ENCODE data around the gene DRC7. TPM values are rescaled to one million over a fixed set of nuclear protein-coding genes. Genes with fewer than 3 reads are reported as not detected.

The DRC7 gene
- total RNA-seq, 1 experiment from 2014 or later: 0.85 TPM

DNA sequence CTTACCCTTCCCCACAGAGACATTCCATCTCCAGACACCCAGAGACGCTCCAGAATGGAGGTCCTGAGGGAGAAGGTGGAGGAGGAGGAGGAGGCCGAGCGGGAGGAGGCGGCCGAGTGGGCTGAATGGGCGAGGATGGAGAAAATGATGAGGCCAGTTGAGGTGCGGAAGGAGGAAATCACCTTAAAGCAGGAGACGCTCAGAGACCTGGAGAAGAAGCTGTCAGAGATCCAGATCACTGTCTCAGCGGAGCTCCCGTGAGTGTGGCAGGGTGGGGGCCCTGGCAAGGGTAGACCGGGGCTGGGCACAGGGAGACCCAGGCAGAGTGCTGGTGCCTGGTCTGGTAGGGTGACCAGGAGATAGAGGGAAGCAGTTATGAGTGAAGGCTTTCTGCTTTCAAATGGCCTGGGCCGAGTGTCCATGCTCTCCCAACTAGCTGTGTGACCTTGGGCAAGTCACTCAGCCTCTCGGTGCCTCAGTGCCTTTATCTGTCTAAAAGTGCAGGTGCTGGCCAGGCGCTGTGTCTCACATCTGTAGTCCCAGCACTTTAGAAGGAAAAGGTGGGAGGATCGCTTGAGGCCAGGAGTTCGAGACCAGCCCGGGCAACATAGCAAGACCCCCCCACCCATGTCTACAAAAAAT lies 3.4 kb downstream of the DRC7 start:
- no peak for TF ChIP-seq EZH2 (IDR thresholded peaks at IDR 0.05; ENCODE audit: low read depth)
- TF ChIP-seq, protein P1, sequence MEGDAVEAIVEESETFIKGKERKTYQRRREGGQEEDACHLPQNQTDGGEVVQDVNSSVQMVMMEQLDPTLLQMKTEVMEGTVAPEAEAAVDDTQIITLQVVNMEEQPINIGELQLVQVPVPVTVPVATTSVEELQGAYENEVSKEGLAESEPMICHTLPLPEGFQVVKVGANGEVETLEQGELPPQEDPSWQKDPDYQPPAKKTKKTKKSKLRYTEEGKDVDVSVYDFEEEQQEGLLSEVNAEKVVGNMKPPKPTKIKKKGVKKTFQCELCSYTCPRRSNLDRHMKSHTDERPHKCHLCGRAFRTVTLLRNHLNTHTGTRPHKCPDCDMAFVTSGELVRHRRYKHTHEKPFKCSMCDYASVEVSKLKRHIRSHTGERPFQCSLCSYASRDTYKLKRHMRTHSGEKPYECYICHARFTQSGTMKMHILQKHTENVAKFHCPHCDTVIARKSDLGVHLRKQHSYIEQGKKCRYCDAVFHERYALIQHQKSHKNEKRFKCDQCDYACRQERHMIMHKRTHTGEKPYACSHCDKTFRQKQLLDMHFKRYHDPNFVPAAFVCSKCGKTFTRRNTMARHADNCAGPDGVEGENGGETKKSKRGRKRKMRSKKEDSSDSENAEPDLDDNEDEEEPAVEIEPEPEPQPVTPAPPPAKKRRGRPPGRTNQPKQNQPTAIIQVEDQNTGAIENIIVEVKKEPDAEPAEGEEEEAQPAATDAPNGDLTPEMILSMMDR (conservative IDR thresholded peaks at IDR 0.05): no peak
- no peak overlapping the region for H3K4me3 ChIP-seq
- H3K79me2 ChIP-seq (ENCODE audit: low read depth): no peaks in the 10 kb centered on the region
- ChIA-PET POLR2A (ENCODE audit: unreplicated experiment) (no interaction called here), CTCF (no interaction called here)
- no peaks in the 10 kb centered on the region for H3K36me3 ChIP-seq (ENCODE audit: low read depth)
- no peak for DNase-seq
- no peak overlapping the region for H3K4me2 ChIP-seq
- no peak overlapping the region for H3K27ac ChIP-seq
- intact Hi-C loops (cut with micrococcal nuclease; ENCODE audit: unreplicated experiment): no loop called here
- BruUV-seq (replicated peaks): no TSS peak
- no peaks in the 10 kb centered on the region for H3K4me1 ChIP-seq (replicated peaks; ENCODE audit: insufficient read depth)
- no peaks in the 10 kb centered on the region for H3K27me3 ChIP-seq (ENCODE audit: insufficient read depth, low read depth)
- no peak overlapping the region for H2AFZ ChIP-seq
- H4K20me1 ChIP-seq (ENCODE audit: insufficient read depth): no peaks in the 10 kb centered on the region
- H3K9me3 ChIP-seq (ENCODE audit: insufficient read depth, low read depth): no peaks in the 10 kb centered on the region
- H3K9me2 ChIP-seq (ENCODE audit: insufficient read depth): no peaks in the 10 kb centered on the region
- H3F3A ChIP-seq (ENCODE audit: insufficient read depth, low read depth): no peaks in the 10 kb centered on the region

DNA sequence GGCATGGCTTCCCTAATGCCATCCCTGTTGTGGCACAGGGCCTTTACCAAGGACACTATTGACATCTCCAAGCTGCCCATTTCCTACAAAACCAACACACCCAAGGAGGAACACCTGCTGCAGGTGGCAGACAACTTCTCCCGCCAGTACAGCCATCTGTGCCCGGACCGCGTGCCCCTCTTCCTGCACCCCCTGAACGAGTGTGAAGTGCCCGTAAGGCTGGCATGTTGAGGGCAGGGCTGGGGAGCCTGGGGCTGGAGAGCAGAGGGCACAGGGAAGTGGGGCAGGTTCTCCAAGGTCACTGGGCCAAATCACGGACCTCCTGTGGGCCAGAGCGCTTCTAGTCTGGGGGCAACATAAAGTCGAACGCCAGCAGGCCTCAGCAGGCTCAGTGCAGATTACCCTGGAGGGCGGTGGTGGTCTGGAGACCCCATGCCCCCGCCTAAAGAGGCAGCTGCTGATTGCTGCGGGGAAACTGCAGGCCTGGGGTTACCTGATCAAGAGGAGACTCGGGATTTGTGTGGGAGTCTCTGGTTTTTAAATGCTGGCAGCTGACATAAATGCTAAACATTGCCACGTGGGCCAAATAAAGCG lies 4.3 kb downstream of the DRC7 start:
- H3K36me3 ChIP-seq (ENCODE audit: low read depth): no peaks in the 10 kb centered on the region
- H3K9me2 ChIP-seq (ENCODE audit: insufficient read depth): no peaks in the 10 kb centered on the region
- no peaks in the 10 kb centered on the region for H3K27me3 ChIP-seq (ENCODE audit: insufficient read depth, low read depth)
- no peaks in the 10 kb centered on the region for H3K9me3 ChIP-seq (ENCODE audit: insufficient read depth, low read depth)
- no TSS peak for BruUV-seq (replicated peaks)
- intact Hi-C loops (cut with micrococcal nuclease; ENCODE audit: unreplicated experiment): no loop called here
- H3K27ac ChIP-seq: no peak overlapping the region
- CTCF ChIA-PET: no interaction called here
- no peak for TF ChIP-seq EZH2 (IDR thresholded peaks at IDR 0.05; ENCODE audit: low read depth)
- TF ChIP-seq, protein P1 (conservative IDR thresholded peaks at IDR 0.05): no peak
- no peak overlapping the region for H3K4me2 ChIP-seq
- no peak for DNase-seq
- no peak overlapping the region for H3K4me3 ChIP-seq
- H3F3A ChIP-seq (ENCODE audit: insufficient read depth, low read depth): no peaks in the 10 kb centered on the region
- H3K4me1 ChIP-seq (replicated peaks; ENCODE audit: insufficient read depth): no peaks in the 10 kb centered on the region
- POLR2A ChIA-PET (ENCODE audit: unreplicated experiment): no interaction called here
- no peaks in the 10 kb centered on the region for H4K20me1 ChIP-seq (ENCODE audit: insufficient read depth)
- no peak overlapping the region for H2AFZ ChIP-seq
- no peaks in the 10 kb centered on the region for H3K79me2 ChIP-seq (ENCODE audit: low read depth)

GRCh38 chr16:57699481-57699880 lies 4.9 kb downstream of the DRC7 start:
- H2AFZ ChIP-seq: no peak overlapping the region
- H4K20me1 ChIP-seq (ENCODE audit: insufficient read depth): no peaks in the 10 kb centered on the region
- H3K4me1 ChIP-seq (replicated peaks; ENCODE audit: insufficient read depth): no peaks in the 10 kb centered on the region
- DNase-seq: no peak
- H3K79me2 ChIP-seq (ENCODE audit: low read depth): no peaks in the 10 kb centered on the region
- no peak overlapping the region for H3K4me2 ChIP-seq
- BruUV-seq (replicated peaks): no TSS peak
- H3K9me3 ChIP-seq (ENCODE audit: insufficient read depth, low read depth): no peaks in the 10 kb centered on the region
- H3F3A ChIP-seq (ENCODE audit: insufficient read depth, low read depth): no peaks in the 10 kb centered on the region
- intact Hi-C loops (cut with micrococcal nuclease; ENCODE audit: unreplicated experiment): no loop called here
- ChIA-PET POLR2A (ENCODE audit: unreplicated experiment) (no interaction called here), CTCF (no interaction called here)
- H3K36me3 ChIP-seq (ENCODE audit: low read depth): no peaks in the 10 kb centered on the region
- no peak overlapping the region for H3K4me3 ChIP-seq
- no peaks in the 10 kb centered on the region for H3K9me2 ChIP-seq (ENCODE audit: insufficient read depth)
- TF ChIP-seq EZH2 (IDR thresholded peaks at IDR 0.05; ENCODE audit: low read depth): no peak
- TF ChIP-seq, protein P1 (conservative IDR thresholded peaks at IDR 0.05): no peak
- H3K27me3 ChIP-seq (ENCODE audit: insufficient read depth, low read depth): no peaks in the 10 kb centered on the region
- no peak overlapping the region for H3K27ac ChIP-seq
